Pericardium fibroblast (primary cell): Measurements from ENCODE around the gene PRELP. TPM values are rescaled to one million over a fixed set of nuclear protein-coding genes. Genes with fewer than 3 reads are reported as not detected.

Experiments
- total RNA-seq: library from RNA; depleted of rRNA; stranded (reverse); fragments of >200 nt; gene quantifications from 2 replicates; pipeline ENCODE4 v1.2.3, GENCODE V29; 2015

PRELP gene
- total RNA-seq = 0.26 and 3.6 TPM in 2 replicates

DNA sequence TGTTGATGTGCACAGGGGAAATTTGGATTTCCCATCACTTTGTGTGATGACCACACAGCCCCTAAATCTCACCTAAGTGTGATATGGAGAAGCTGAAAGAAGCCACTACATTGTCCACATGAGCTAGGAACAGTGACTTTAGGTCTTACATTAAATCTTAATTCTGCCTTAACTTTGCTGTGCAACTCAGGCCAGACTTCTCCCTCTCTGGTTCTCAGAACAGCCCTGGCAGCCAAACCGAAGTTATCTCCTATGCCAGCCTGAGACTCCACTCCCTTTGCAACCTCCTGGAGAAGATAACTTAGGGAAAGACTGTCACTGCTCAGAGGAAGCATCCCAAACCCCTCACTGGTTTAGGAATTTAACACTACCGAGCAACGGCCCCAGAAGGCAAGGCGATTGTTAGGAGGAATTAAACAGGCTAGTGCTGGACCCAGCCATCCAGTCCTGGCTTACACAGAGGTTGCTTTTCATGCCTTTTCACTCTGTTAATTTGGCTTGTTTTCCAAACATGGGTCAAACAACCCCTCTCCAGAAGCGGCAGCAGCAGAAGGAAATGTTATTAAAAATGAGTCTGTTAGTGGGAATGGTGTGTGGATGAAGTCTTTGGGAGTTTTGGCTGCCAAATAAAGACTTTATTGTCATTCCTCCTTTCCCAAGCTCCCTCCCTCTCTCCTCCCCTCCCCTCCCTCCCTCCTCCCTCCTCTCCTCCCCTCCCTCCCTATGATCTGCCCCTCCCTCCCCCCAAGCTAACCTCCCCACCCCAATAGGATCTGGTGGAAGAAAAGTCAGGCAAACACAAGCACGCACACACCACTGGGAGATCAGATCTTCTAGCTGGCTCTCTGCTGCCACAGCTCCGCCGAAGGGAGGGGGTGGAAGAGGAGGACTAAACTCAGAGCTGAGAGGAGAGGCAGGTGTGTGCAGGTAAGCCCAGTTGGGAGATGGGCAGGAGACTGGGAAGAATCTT, at the start of gene PRELP:
Gene PRELP, plus strand, starts transcription at position 795 of the 970 bp plus-strand sequence. CDS start 7,379 bp downstream, outside the sequence.

DNA sequence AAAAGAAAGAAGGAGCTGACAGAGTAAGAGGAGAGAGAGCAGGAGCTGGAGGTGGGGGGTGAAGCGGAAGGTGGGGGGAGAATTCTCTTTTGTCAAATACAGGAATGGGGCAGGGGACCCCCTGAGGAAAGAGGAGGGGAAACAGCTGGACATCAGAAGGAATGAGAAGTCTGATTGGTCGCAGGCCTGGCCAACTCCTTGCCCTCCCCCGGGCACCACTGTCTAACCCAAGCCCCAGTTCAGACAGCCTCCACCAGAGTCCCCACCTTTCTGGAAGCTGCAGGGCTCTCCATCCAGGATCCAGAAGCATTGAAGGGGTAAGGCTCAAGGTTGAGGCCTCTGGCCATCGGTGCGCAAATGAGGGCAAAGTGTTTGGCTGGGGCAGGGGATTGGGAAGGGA, 18.3 kb downstream of the PRELP start, which contains the start of gene OPTC:
Gene OPTC, plus strand, starts transcription at position 253 of the 400 bp plus-strand sequence. CDS start 1,853 bp downstream, outside the sequence.

Other genes starting within 250 kb of the PRELP start
- gene CHIT1, start 246.1 kb upstream of the PRELP start, total RNA-seq = not detected in 2 replicates
- 14.0 and 29.1 TPM in 2 replicates for gene BTG2, start 170.3 kb upstream of the PRELP start, total RNA-seq
- gene FMOD, start 124.7 kb upstream of the PRELP start, total RNA-seq = 8.8 and 50.4 TPM in 2 replicates
- not detected in 2 replicates for gene OPTC, start 18.3 kb downstream of the PRELP start, total RNA-seq
- 59.5 and 94.4 TPM in 2 replicates for gene ATP2B4, start 151.0 kb downstream of the PRELP start, total RNA-seq